B cell (primary cell): Measurements from ENCODE around the gene CFAP251. TPM values are rescaled to one million over a fixed set of nuclear protein-coding genes. Genes with fewer than 3 reads are reported as not detected.

Source experiments
- ATAC-seq: fragments of 200-7000 bp; cut with Tn5 transposase; one replicate; pipeline ENCODE4 v1.10.0; 2021; ENCODE audit warnings: low read depth, mild to moderate bottlenecking, moderate number of reproducible peaks, moderate library complexity
- CTCF ChIA-PET: fragments of 350-600 bp; sonication (Branson Sonifier 250); formaldehyde crosslinking; loops from one replicate; lab custom pipeline; 2021; ENCODE audit warnings: antibody characterized with exemption, inconsistent platforms; lab: Charles Lee
- POLR2A ChIA-PET: fragments of 350-600 bp; sonication (Branson Sonifier 250); formaldehyde crosslinking; loops from one replicate; lab custom pipeline; 2021; ENCODE audit warnings: antibody characterized with exemption; lab: Charles Lee
- DNase-seq: peaks from one replicate; pipeline ENCODE4 v3.0.0; 2013
- H2AFZ ChIP-seq: 2 replicates; pipeline ENCODE4 v1.6.1; 2012; ENCODE audit warnings: mild to moderate bottlenecking, low read depth, low read length; ENCODE audit not compliant: insufficient read depth, poor library complexity, severe bottlenecking
- H3K27ac ChIP-seq, 2 donors: 1 replicate in 1 of 2; 2 replicates in 1 of 2; pipeline ENCODE4 v1.5.1; 2012 to 2013; ENCODE audit warnings: low read length in 2 of 2, mild to moderate bottlenecking in 2 of 2, moderate library complexity in 1 of 2
- H3K27me3 ChIP-seq, 4 experiments: fragments of 200-600 bp in 1 of 4; sonication (generic) in 1 of 4; replicated peaks in 1 of 4; 1 replicate in 2 of 4; 2 replicates in 2 of 4; pipeline versions ENCODE4 v1.6.1 to v1.7.0; 2013 to 2016; ENCODE audit warnings: low read length in 3 of 4, mild to moderate bottlenecking in 2 of 4, mixed read lengths in 1 of 4, moderate library complexity in 1 of 4; ENCODE audit not compliant: insufficient read depth in 4 of 4, control insufficient read depth in 3 of 4; ENCODE audit errors: control extremely low read depth in 1 of 4
- H3K36me3 ChIP-seq, 2 experiments: replicated peaks in 1 of 2; 1 replicate in 1 of 2; 2 replicates in 1 of 2; pipeline versions ENCODE4 v1.6.1 to v1.7.1; 2013; ENCODE audit warnings: low read length in 1 of 2; ENCODE audit not compliant: insufficient read depth in 2 of 2, control insufficient read depth in 1 of 2; ENCODE audit errors: control extremely low read depth in 1 of 2, extremely low read depth in 1 of 2
- H3K4me1 ChIP-seq, 2 donors: fragments of 200-600 bp in 1 of 2; sonication (generic) in 1 of 2; 1 replicate in 1 of 2; 2 replicates in 1 of 2; pipeline versions ENCODE4 v1.5.1 to v1.6.1; 2013 to 2017; ENCODE audit warnings: low read length in 2 of 2; ENCODE audit not compliant: control insufficient read depth in 2 of 2, insufficient read depth in 2 of 2
- H3K4me2 ChIP-seq: replicated peaks from 2 replicates; pipeline ENCODE3; 2012; ENCODE audit warnings: mild to moderate bottlenecking, low read depth, low read length; ENCODE audit not compliant: poor library complexity, severe bottlenecking
- H3K4me3 ChIP-seq, 5 experiments: fragments of 200-600 bp in 1 of 5; sonication (generic) in 1 of 5; 1 replicate in 3 of 5; 2 replicates in 2 of 5; pipeline versions ENCODE4 v1.5.1 to v1.7.0; 2011 to 2016; ENCODE audit warnings: low read length in 4 of 5, mild to moderate bottlenecking in 4 of 5, low read depth in 2 of 5, control low read depth in 1 of 5, moderate library complexity in 1 of 5; ENCODE audit not compliant: insufficient read depth in 1 of 5; ENCODE audit errors: control extremely low read depth in 1 of 5, extremely low read depth in 1 of 5
- H3K79me2 ChIP-seq: fragments of 200-600 bp; sonication (generic); one replicate; pipeline ENCODE4 v1.6.0; 2016; ENCODE audit warnings: low read length; ENCODE audit not compliant: control insufficient read depth, insufficient read depth
- H3K9ac ChIP-seq: fragments of 200-600 bp; sonication (generic); 2 replicates; pipeline ENCODE4 v1.6.1; 2017; ENCODE audit warnings: mild to moderate bottlenecking, low read length, moderate library complexity
- H3K9me3 ChIP-seq, 3 donors: one replicate each; pipeline versions ENCODE4 v1.6.1 to v1.7.1; 2013; ENCODE audit warnings: low read length in 2 of 3; ENCODE audit not compliant: control insufficient read depth in 2 of 3, insufficient read depth in 1 of 3; ENCODE audit errors: control extremely low read depth in 1 of 3
- H4K20me1 ChIP-seq: 2 replicates; pipeline ENCODE4 v1.6.0; 2012; ENCODE audit warnings: mild to moderate bottlenecking, low read length; ENCODE audit not compliant: insufficient read depth, control insufficient read depth, poor library complexity, severe bottlenecking
- H3K27ac Mint-ChIP-seq: one replicate; pipeline ENCODE4 v1.8.0; 2021; ENCODE audit warnings: mixed read lengths
- H3K27me3 Mint-ChIP-seq: one replicate; pipeline ENCODE4 v1.8.0; 2021; ENCODE audit warnings: mixed read lengths
- H3K4me1 Mint-ChIP-seq: one replicate; pipeline ENCODE4 v1.8.0; 2021; ENCODE audit warnings: mixed read lengths
- H3K4me3 Mint-ChIP-seq: one replicate; pipeline ENCODE4 v1.8.0; 2021; ENCODE audit warnings: mixed read lengths
- H3K9me3 Mint-ChIP-seq: one replicate; pipeline ENCODE4 v1.8.0; 2022; ENCODE audit warnings: mixed read lengths; ENCODE audit not compliant: insufficient read depth
- EZH2 ChIP-seq: IDR thresholded peaks from 2 replicates; pipeline ENCODE4 v1.6.1; 2012; ENCODE audit warnings: borderline replicate concordance, low read depth, mild to moderate bottlenecking, moderate library complexity, low read length; ENCODE audit not compliant: insufficient read depth, poor library complexity, severe bottlenecking
- WGBS: methylation state at CpG from one replicate; pipeline ENCODE4 v1.1.5; 2013; ENCODE audit warnings: missing lambda C conversion rate; ENCODE audit not compliant: insufficient coverage; 5-methylcytosine and 5-hydroxymethylcytosine counted together
- intact Hi-C: fragments of 100-400 bp; cut with micrococcal nuclease; formaldehyde crosslinking; loops from one replicate; pipeline ENCODE4 v1.10.0; 2022
- polyA plus RNA-seq: library from polyadenylated mRNA; depleted of rRNA; stranded (reverse); fragments of >200 nt; gene quantifications from 2 replicates; pipeline ENCODE4 v1.2.3, GENCODE V29; 2012
- total RNA-seq, 2 donors: library from RNA; stranded (reverse); fragments of 120-200 nt in 1 of 2; gene quantifications; 1 replicate in 1 of 2; 2 replicates in 1 of 2; pipeline versions ENCODE4 v1.2.3 to v1.2.4, GENCODE V29; 2013 to 2022
- TF ChIP-seq, protein P1 (sequence below): fragments of 200-600 bp; IDR thresholded peaks from one replicate; pipeline ENCODE4 v1.8.0; 2022; ENCODE audit warnings: antibody characterized with exemption, mild to moderate bottlenecking

CFAP251 gene
- total and polyA plus RNA-seq, 2 donors (not counting 1 experiment from before 2014, with no cell fraction given), result 0.22 to 1.6 TPM

DNA sequence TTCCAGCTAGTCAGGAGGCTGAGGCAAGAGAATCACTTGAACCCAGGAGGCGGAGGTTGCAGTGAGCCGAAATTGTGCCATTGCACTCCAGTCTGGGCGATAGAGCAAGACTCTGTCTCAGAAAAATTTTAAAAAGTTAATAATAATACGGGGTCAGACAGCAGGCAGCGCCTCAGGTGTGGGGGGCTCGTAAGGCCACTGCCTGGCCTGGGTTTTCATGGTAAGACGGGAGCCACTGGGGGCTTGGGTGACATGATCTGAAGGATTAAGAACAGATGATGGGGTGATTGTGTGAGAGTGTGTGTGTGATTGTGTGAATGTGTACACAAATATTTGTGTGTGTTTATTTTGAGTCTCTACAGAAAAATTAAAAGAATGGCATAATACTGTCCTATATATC lies 126.9 kb downstream of the CFAP251 start:
- Mint-ChIP-seq H3K4me1 (no peaks in the 10 kb centered on the region), H3K9me3 (no peaks in the 10 kb centered on the region), H3K4me3 (no peak overlapping the region), H3K27me3 (no peaks in the 10 kb centered on the region), H3K27ac (no peak overlapping the region)
- no peak for DNase-seq
- intact Hi-C loops, result no loop called here
- H3K4me3 ChIP-seq, result no peak overlapping the region
- H3K36me3 ChIP-seq, result peaks cover 0 to 67% of the 10 kb centered on the region in 2 experiments
- no peak overlapping the region for H3K9ac ChIP-seq
- no peaks in the 10 kb centered on the region for H3K4me1 ChIP-seq
- WGBS, result 99% methylated on average over 7 of the region's 7 CpGs
- ATAC-seq, result no peak
- H3K4me2 ChIP-seq, result no peak overlapping the region
- H2AFZ ChIP-seq, result no peak overlapping the region
- TF ChIP-seq, protein P1, sequence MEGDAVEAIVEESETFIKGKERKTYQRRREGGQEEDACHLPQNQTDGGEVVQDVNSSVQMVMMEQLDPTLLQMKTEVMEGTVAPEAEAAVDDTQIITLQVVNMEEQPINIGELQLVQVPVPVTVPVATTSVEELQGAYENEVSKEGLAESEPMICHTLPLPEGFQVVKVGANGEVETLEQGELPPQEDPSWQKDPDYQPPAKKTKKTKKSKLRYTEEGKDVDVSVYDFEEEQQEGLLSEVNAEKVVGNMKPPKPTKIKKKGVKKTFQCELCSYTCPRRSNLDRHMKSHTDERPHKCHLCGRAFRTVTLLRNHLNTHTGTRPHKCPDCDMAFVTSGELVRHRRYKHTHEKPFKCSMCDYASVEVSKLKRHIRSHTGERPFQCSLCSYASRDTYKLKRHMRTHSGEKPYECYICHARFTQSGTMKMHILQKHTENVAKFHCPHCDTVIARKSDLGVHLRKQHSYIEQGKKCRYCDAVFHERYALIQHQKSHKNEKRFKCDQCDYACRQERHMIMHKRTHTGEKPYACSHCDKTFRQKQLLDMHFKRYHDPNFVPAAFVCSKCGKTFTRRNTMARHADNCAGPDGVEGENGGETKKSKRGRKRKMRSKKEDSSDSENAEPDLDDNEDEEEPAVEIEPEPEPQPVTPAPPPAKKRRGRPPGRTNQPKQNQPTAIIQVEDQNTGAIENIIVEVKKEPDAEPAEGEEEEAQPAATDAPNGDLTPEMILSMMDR, result no peak
- no peak for TF ChIP-seq EZH2
- POLR2A ChIA-PET, result no interaction called here
- no peak overlapping the region for H3K27ac ChIP-seq
- H3K27me3 ChIP-seq, result no peaks in the 10 kb centered on the region
- CTCF ChIA-PET, result interaction anchor here (1.4 kb wide), 1 partner anchor 78 kb away, joined by 4 read pairs; no protein-coding TSS in a partner anchor
- peaks cover 11% of the 10 kb centered on the region for H3K79me2 ChIP-seq
- H4K20me1 ChIP-seq, result peaks cover 51% of the 10 kb centered on the region
- H3K9me3 ChIP-seq, result no peaks in the 10 kb centered on the region

DNA sequence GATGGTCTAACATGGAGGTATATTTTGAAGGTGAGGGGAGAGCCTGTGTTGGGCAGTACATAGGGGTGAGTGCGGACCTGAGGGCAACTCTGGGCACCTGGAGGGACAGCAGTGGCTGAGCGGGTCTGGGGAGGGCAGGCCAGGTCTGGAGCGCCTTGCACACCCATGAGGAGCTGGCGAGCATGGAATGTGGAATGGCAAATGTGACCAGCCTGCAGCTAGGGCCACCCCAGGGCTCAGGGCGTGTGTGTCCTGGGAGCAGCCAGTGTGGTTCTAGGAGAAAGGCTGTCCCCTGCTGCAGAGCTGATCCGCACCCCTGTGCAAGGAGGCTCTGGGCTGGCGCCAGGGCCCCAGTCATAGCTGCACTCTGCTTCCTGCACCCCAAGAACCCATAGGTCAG lies 127.8 kb downstream of the CFAP251 start:
- ChIA-PET CTCF (interaction anchor here (0.6 to 1.2 kb wide), 3 partner anchors 9 to 77 kb away, joined by 3 to 8 read pairs (median 4); no protein-coding TSS in a partner anchor), POLR2A (no interaction called here)
- Mint-ChIP-seq H3K27me3 (no peaks in the 10 kb centered on the region), H3K4me1 (no peaks in the 10 kb centered on the region), H3K9me3 (no peaks in the 10 kb centered on the region), H3K27ac (no peak overlapping the region), H3K4me3 (no peak overlapping the region)
- Histone ChIP-seq H3K4me3 (no peak overlapping the region), H3K27ac (no peak overlapping the region), H3K4me1 (no peaks in the 10 kb centered on the region), H3K4me2 (no peak overlapping the region), H4K20me1 (peaks cover 49% of the 10 kb centered on the region), H3K27me3 (no peaks in the 10 kb centered on the region), H3K9me3 (no peaks in the 10 kb centered on the region), H2AFZ (no peak overlapping the region), H3K36me3 (peaks cover 0 to 65% of the 10 kb centered on the region in 2 experiments), H3K79me2 (peaks cover 3% of the 10 kb centered on the region), H3K9ac (no peak overlapping the region)
- intact Hi-C loops, result no loop called here
- TF ChIP-seq, protein P1, result no peak
- TF ChIP-seq EZH2, result no peak
- no peak for DNase-seq
- WGBS, result 90% methylated on average over 7 of the region's 7 CpGs
- no peak for ATAC-seq
